ENCODE data around the gene FOXF2.

The FOXF2 gene

DNA sequence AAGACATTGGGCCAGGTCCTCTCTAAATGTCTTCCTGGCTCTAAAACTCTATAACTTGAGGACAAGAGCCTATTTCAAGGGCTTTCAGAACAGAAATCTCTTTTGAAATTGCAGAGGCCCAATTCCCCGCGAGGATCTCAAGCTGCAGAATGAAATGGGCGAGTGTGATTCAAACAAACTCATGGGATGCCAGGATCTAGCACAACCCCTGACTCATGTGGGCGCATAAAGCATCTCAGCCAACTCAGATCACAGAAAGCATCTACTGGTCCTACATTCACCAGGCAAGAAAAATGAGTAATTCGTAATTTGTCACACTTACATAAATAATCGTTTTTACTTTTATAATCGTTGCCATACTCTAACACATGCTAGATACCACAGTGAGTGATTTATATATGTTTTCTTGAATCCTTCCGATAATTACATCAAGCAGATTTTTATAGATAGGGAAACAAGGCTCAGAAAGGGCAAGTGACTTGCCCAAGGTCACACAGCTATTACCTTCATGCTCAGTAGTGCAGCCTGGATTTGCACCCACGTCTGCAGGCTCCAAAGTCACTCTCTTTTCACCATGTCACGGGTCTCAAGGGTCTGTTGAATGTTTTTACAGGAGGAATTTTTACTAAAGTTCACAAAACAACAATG, 26.2 kb downstream of the FOXF2 start:
- no peak for FAIRE-seq

DNA sequence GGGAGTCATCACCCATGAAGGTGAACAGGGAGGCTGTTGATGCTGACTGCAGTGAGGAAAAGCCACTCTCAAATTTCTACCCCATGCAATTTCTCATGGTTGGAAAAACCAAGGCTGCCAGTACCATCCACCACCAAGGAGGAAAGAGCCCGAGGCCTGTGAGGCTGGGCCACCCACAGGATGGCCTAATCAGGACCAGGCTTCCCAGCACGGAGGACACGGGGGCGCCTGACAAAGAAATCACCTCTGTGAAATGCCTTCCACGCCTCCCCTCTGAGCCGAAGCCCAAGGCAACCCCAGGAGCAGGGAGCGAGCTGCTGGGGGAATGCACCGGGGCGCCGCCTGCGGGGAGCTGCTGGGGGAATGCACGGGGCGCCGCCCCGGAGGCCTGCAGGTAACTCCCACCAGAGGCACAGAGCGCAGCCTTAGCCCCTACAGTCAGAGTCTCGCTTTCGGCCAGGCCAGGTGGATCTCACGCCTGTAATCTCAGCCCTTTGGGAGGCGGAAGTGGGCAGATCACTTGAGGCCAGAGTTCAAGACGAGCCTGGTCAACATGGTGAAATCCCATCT, 26.9 kb downstream of the FOXF2 start:
- FAIRE-seq, result no peak

DNA sequence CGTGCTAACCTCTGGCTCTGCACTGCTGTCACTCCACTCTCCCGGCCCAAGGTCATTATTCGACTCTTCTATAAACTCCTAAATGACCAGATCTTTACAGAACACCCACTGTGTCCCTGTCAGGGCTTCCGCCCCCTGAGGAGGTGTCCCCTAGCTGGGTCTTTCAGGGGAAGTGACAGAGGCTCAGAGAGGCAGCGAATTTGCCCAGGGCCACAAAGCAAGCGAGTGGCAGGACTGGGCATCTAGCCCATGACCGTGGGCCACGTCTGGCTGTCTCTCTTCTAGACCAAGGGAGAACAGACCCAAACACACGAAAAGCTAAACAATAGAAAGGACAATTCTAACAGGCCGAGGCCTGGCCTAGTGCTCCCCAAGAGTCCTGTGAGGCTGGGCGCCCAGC, 27.4 kb downstream of the FOXF2 start:
- FAIRE-seq, result no peak

DNA sequence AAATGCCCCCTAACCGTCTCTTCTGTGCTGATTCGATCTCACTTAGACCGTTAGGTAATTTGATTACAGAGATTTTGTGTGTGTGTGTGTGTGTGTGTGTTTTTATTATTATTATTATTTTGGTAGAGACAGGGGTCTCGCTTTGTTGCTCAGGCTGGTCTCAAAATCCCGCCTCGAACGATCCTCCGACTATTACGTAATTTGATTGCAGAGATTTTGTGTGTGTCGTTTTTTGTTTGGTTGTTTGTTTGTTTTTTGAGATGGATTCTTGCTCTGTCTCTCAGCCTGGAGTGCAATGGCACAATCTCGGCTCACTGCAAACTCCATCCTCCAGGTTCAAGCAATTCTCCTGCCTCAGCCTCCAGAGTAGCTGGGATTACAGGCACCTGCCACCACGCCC, 28.3 kb downstream of the FOXF2 start:
- no peak for FAIRE-seq

DNA sequence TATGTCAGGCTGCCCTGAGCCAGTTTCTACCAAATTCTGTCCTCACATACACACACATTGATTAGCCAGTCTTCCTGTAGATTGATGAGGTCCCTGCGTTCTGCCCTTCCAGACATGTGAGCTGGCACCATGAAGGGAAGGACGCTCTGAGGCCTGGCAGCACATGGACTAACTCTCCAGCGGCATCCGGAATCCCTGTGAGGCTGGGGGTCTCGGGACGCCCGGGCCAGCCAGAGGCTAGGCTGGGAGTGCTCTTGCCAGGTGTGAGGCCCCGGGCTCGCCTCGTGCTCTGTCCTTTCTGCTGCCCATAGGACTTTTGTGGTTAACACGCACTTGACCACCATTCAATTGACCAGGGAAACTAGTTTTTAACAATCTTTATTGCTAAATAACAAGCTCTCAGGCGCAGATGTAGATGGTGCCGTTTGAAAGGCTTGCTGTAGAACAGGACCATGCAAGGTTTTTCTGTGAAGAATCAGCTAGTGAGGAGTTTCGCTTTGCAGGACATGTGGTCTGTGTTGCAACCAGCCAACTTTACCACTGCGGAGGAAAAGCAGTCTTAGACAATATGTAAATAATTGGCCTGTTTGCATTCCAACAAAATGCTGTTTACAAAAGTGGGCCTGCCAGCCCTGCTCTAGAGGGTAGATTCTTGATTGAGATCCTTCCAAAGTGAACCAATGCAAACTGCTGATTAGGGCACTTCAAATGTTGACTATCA, 29.3 kb downstream of the FOXF2 start:
- no peak for FAIRE-seq

DNA sequence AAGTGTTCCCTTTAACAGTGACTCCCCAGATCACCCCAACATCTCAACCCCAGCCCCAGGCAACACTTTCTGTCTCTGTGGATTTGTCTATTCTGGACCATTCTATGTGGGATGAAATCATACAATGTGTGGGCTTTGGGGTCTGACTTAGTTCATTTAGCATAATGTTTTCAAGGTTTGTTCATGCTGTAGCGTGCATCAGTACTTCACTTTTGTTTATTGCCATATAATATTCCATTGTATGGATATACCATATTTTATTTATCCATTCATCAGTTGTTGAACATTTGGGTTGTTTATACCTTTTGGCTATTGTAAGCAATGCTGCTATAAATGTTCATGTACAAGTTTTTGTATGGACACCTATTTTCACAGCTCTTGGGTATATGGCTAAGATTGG, 31.0 kb downstream of the FOXF2 start:
- no peak for FAIRE-seq

DNA sequence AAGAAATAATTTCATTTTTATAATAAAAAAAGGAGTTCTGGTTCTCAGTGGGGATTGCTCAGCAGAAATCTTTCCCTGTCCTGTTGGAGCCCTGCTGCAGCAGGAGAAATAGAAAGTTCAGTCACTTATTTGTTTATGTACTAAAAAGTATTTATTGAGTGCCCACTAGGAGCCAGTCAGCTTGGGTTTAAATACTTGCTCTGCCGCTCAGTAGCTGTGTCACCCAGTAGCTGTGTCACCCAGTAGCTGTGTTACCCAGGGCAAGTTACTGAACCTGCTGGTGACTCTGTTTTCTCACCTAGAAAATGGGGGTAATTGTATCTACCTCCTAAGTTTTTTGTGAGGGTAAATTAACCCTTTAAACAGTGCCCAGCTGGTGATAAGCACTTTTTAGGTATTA, 32.9 kb downstream of the FOXF2 start:
- FAIRE-seq, result no peak

DNA sequence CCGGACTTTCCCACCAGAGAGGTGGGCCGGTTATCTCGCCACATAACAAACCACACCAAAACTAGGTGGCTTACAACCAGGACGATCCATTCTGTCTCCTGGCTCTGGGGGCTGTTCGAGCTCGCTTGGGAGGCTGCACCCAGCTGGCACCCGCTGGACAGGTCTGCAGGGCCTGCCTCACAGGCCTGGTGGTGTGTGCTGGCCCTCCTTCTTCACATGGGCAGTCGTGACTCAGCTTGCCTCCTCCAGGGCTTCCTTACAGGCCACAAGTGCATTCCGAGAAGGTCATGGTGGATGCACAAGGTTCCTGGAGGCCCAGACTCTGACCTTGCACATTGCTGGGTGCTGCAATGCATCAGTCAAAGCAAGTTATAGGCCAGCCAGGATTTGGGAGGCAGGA, 34.2 kb downstream of the FOXF2 start:
- FAIRE-seq, result no peak

DNA sequence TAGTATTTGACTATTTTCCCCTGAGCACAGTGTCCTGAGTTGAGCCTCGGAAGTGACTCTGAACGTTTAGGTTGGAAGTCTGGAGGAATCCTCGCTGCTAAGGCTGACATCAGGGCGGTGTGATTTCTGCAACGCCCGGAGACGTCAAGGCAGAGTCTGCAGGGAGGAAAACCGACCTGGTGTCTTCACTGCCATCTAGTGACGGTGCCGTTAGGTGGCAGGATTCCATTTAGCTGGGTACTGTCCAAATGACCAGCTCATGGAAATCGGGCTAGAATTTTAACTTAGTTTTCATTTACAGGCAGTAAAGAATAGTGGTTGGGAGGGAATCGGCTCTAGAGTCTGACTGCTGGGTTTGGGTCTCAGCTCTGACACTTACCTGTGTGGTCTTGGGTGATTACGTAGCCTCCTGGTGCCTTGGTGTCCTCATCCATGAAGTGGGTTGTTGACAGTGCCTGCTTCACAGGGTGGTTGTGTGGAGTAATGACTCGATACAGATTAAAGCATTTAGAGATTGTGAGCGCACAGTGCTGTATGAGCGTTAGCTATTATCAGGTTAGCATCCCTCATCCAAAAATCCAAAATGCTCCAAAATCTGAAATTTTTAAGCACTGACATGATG, 35.0 kb downstream of the FOXF2 start:
- no peak for FAIRE-seq

DNA sequence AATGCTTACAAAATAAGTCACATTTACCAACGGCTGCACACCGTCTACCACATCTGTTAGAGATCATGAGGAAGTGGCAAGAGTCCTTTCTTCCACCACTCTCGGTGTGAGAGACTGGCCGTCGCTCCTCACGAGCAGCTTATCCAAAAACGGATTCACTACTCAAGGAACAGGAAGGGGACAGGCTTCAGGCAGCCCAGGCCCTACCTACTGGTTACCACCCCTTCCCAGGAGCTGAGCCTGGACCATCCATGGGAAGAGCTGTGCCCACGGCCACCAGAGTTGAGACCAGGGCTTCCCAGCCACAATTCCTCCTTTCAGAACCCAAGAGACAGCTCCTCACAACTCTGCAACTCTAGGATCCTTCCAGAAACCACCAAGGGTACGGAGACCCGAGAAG, 37.0 kb downstream of the FOXF2 start:
- no peak for FAIRE-seq

DNA sequence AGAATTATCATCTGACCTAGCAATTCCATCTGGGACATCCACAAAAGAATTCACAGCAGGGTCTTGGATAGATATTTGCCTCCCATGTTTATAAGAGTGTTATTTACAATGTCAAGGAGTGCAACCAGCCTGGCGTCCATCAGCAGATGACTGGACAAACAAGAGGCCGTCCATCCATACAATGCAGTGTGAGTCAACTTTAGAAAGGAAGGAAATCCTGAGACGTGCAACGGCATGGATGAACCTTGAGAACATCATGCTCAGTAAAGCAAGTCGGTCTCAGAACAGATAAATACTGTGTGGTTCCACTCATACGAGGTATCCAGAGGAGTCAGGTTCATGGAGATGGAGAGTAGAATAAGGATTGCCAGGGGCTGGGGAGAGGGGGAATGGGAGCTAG, 46.4 kb downstream of the FOXF2 start:
- FAIRE-seq, result no peak

DNA sequence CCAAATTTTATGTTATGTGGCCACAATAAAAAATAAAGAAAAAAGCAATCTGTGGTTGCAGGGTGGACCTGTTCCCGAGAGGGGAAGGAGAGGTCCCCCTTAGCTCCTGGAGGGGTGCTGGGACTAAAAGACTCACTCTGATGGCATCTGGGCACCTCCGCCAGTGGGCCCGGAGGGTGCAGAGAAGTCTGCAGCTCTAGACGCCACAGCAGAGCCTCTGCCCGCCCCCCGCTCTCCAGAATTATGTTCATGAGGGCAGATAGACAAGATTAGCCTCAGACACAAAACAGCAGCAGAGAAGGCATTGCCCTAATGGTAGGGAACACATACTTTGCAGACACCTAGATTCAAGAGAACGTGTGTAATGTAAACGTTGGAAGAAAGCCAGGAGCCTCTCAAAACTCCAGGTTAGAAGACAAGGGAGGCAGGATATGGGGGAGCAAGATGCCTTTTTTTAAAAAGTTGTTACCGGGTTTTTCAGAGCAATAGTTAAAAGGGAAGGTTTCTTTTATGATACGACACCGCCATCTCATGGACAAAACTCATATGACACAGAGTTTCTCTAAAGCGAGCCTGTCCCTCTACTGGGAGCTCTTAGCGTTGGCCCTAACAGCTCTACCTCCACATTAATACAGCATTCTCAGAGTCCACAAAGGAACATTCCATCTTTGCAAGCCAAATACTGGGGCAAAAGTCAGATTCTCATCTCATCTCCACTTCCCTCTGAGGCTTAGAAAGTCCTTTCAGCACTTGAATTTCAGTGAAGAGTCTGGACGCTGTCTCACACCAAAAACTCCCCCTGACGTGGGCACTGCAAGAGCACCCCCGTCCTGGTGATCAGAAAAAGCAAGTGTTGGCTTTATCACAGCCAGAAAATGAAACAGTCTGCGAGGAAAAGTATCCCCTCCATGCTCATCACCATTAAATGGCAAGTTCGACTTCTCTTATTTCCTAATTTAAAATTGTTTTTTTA, 47.2 kb downstream of the FOXF2 start:
- peak; percentile 87 for FAIRE-seq

DNA sequence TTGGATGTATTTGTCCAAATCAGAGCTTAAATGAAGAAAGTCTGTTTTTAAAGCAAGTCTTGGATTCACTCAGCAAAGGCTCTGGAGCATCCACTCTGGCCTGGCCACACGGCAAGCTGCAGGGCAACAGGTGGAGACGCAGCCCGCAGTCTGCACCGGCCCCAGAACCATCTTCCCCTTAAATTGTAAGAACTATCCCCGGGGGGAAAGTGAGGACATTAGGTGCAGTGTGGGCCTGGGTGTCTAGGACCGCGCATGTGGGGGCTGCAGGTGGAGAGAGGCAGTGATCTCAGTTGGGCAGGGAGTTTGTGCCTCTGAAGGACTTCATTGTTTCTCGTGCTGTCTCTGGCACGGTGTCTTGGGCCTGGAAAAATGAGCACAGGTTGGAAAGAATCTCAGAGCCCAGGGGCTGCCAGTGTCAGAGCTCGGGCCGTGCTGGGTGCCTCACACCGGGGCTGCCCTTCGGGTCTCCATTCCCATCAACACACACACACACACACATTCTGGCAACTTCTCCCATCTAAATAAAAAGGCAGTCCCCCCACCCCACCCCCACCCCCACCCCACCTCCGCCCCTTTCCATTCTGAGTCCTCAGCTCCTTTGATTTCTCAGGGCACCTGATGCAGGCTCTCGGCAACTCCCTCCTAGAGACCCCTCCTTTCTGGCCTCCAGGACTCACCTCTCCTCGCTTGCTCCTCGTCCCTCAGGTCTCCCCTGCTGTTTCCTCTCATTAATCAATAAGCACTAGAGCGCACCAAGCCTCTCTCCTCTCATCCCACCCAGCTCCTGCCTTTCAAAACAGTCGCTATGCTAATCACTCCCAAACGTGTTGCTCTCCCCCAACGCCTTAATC, 48.4 kb downstream of the FOXF2 start:
- no peak for FAIRE-seq

DNA sequence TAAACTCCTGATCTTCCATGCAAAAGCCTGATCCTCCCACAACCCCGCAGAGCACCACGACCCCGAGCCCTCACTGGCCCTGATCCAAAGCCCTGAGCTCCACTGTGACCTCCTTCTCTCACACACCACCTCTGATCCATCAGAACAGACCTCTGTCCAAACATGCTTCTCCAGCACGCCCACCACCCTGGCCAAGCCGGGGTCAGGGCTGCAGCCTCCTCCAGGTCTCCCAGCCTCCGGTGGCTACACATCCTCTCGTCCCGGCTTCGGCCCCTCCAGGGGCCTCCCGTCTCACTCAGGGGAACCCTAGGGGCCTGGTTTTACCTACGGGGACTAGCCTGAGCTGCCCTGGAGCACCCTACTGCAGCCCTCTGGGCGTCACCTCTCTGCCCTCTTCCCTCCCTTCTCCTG, 49.1 kb downstream of the FOXF2 start:
- no peak for FAIRE-seq

DNA sequence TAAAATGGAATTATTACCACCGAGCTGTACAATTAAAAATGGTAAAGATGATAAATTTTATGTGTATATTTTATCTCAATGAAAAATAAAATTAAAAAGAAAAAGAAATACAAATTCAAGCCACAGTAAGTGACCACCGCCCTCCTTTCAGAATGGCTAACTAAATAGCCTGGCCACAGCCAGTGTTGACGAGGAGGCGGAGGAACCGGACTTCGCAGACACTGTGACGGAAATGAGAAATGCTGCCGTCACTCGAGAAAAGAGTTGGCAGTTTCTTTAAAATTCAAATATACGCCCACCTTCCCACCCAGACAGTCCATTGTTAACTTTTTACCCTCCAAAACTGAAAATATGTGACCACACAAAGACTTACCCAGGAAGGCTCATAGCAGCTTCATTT, 50.0 kb downstream of the FOXF2 start:
- FAIRE-seq, result no peak

DNA sequence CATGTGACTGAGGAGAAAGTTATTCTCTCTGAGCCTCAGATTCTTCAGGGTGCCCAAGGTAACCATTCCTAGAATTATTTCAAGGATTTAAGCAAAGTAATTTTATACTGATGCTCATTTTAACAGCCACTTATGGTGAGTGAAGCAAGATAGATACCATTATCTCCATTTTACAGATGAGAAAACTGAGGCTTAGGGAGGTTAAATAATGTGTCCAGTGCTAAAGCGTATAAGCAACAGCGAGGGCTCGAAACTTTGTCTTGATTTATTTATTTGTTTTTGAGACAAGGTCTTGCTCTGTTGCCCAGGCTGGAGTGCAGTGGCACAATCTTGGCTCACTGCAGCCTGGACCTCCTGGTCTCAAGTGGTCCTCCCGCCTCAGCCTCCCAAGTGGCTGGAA, 53.6 kb downstream of the FOXF2 start:
- FAIRE-seq, result no peak

Measured in G401.6 (cell line).